MCF 10A (cell line): ENCODE results near the gene ZBTB25. TPM values are rescaled to one million over a fixed set of nuclear protein-coding genes. Genes with fewer than 3 reads are reported as not detected.

ENCODE experiments used
- BruUV-seq: library from RNA; stranded (reverse); fragments of 400-500 nt; replicated peaks from 2 replicates; lab custom pipeline; 2021; lab: Mats Ljungman, UMichigan
- CTCF ChIA-PET: fragments of 300-600 bp; sonication (Branson Sonifier 250); formaldehyde crosslinking; extraction: SDS; loops from one replicate; lab custom pipeline; 2021; ENCODE audit warnings: antibody characterized with exemption, inconsistent platforms; lab: Yijun Ruan, JAX
- POLR2A ChIA-PET: fragments of 300-600, 350-650 bp; sonication (Branson Sonifier 250); formaldehyde crosslinking; extraction: SDS; loops from one replicate; lab custom pipeline; 2020; ENCODE audit warnings: antibody characterized with exemption, inconsistent platforms; lab: Yijun Ruan, JAX
- DNase-seq: peaks from one replicate; pipeline ENCODE4 v3.0.0-alpha.2; 2018; ENCODE audit not compliant: unreplicated experiment
- H3K27ac Mint-ChIP-seq: one replicate; pipeline ENCODE4 v1.8.0; 2022; ENCODE audit warnings: mild to moderate bottlenecking, low read depth, mixed read lengths; ENCODE audit not compliant: unreplicated experiment
- H3K27me3 Mint-ChIP-seq: one replicate; pipeline ENCODE4 v1.8.0; 2022; ENCODE audit warnings: mixed read lengths; ENCODE audit not compliant: insufficient read depth, unreplicated experiment
- H3K36me3 Mint-ChIP-seq: one replicate; pipeline ENCODE4 v1.8.0; 2022; ENCODE audit warnings: mild to moderate bottlenecking, moderate library complexity, mixed read lengths; ENCODE audit not compliant: insufficient read depth, unreplicated experiment
- H3K4me1 Mint-ChIP-seq: one replicate; pipeline ENCODE4 v1.8.0; 2022; ENCODE audit warnings: mixed read lengths; ENCODE audit not compliant: insufficient read depth, unreplicated experiment
- H3K4me3 Mint-ChIP-seq: one replicate; pipeline ENCODE4 v1.8.0; 2022; ENCODE audit warnings: mild to moderate bottlenecking, moderate library complexity, mixed read lengths; ENCODE audit not compliant: unreplicated experiment
- H3K9me3 Mint-ChIP-seq: one replicate; pipeline ENCODE4 v1.8.0; 2022; ENCODE audit warnings: mixed read lengths; ENCODE audit not compliant: unreplicated experiment
- CTCF ChIP-seq: fragments of 200-600 bp; IDR thresholded peaks from one replicate; pipeline ENCODE4 v1.8.0; 2022; ENCODE audit warnings: antibody characterized with exemption, mild to moderate bottlenecking; ENCODE audit not compliant: unreplicated experiment
- intact Hi-C: fragments of 100-400 bp; cut with micrococcal nuclease; formaldehyde crosslinking; loops from 2 replicates; pipeline ENCODE4 v1.14.1; 2022
- total RNA-seq: library from RNA; stranded (reverse); gene quantifications from 2 replicates; pipeline ENCODE4 v1.2.3, GENCODE V29; 2022

Gene ZBTB25
- total RNA-seq, 1 experiment from 2014 or later: 11.7 TPM

- no TSS peak for BruUV-seq
- no peak overlapping the region for H3K4me3 Mint-ChIP-seq
- intact Hi-C loops: loop anchor here (2.0 kb wide), 1 partner anchor 223 kb away; no protein-coding TSS in a partner anchor
- H3K4me1 Mint-ChIP-seq: peaks cover 12% of the 10 kb centered on the region
- DNase-seq: no peak
- H3K27me3 Mint-ChIP-seq: no peaks in the 10 kb centered on the region
- no peak for TF ChIP-seq CTCF
- H3K27ac Mint-ChIP-seq: no peak overlapping the region
- no peaks in the 10 kb centered on the region for H3K9me3 Mint-ChIP-seq
- H3K36me3 Mint-ChIP-seq: peaks cover 10% of the 10 kb centered on the region
- ChIA-PET POLR2A (interaction anchor here (0.7 to 2.7 kb wide), 5 partner anchors 22 to 139 kb away, joined by 3 to 20 read pairs (median 7); no protein-coding TSS in a partner anchor), CTCF (interaction anchor here (0.5 to 5.9 kb wide), 8 partner anchors 9 to 370 kb away, joined by 3 to 53 read pairs (median 3); partner anchors contain the start of gene PPP1R36)
Observed at GRCh38 chr14:64541261-64541971, 37.8 kb upstream of the ZBTB25 start.

- POLR2A ChIA-PET: interaction anchor here (0.7 to 3.5 kb wide), 28 partner anchors 10 to 437 kb away, joined by 3 to 24 read pairs (median 5); partner anchors contain the start of genes ZBTB1 and ZBTB25
- BruUV-seq: TSS peak; percentile 31
- H3K9me3 Mint-ChIP-seq: no peaks in the 10 kb centered on the region
- H3K36me3 Mint-ChIP-seq: peaks cover 10% of the 10 kb centered on the region
- peaks cover 12% of the 10 kb centered on the region for H3K4me1 Mint-ChIP-seq
- peak within 1 kb of the TSS; percentile 74 for H3K27ac Mint-ChIP-seq
- intact Hi-C loops: loop anchor here (1.0 to 2.0 kb wide), 3 partner anchors 37 to 224 kb away; partner anchors contain the start of gene ZBTB25
- no peaks in the 10 kb centered on the region for H3K27me3 Mint-ChIP-seq
- peak; percentile 99 for DNase-seq
- TF ChIP-seq CTCF: peak; percentile 67
- peak within 1 kb of the TSS; percentile 80 for H3K4me3 Mint-ChIP-seq
- CTCF ChIA-PET: interaction anchor here (0.5 to 5.9 kb wide), 31 partner anchors 8 to 842 kb away, joined by 3 to 53 read pairs (median 4); partner anchors contain the start of gene PPP1R36
Observed at GRCh38 chr14:64540208-64541202, 36.9 kb upstream of the ZBTB25 start, which contains the start of gene HSPA2. Gene HSPA2, plus strand, starts transcription at chr14:64540741. Its CDS starts 109 bp downstream, at chr14:64540850.

GRCh38 chr14:64536488-64537245 is 33.0 kb upstream of the ZBTB25 start:
- no peaks in the 10 kb centered on the region for H3K9me3 Mint-ChIP-seq
- peaks cover 4% of the 10 kb centered on the region for H3K36me3 Mint-ChIP-seq
- no TSS peak for BruUV-seq
- TF ChIP-seq CTCF: no peak
- ChIA-PET CTCF (interaction anchor here (0.6 to 1.5 kb wide), 6 partner anchors 94 to 664 kb away, joined by 3 to 6 read pairs (median 3); no protein-coding TSS in a partner anchor), POLR2A (interaction anchor here (0.6 to 2.1 kb wide), 5 partner anchors 20 to 430 kb away, joined by 3 to 8 read pairs (median 3); no protein-coding TSS in a partner anchor)
- peak; percentile 54 for DNase-seq
- peaks cover 12% of the 10 kb centered on the region for H3K4me1 Mint-ChIP-seq
- H3K4me3 Mint-ChIP-seq: no peak overlapping the region
- intact Hi-C loops: no loop called here
- no peak overlapping the region for H3K27ac Mint-ChIP-seq
- H3K27me3 Mint-ChIP-seq: no peaks in the 10 kb centered on the region
